Tibial nerve (tissue), 4 donors: ENCODE results near the gene TTC39A.

Experiments
- EP300 ChIP-seq, 2 donors: sonication (generic); formaldehyde crosslinking; IDR thresholded peaks; one replicate each; pipeline ENCODE4 v1.6.1; 2017; ENCODE audit warnings: antibody characterized with exemption in 2 of 2, mild to moderate bottlenecking in 1 of 2
- POLR2A ChIP-seq, 2 donors: fragments of 450-650 bp; IDR thresholded peaks; one replicate each; pipeline ENCODE4 v1.6.1; 2017; ENCODE audit warnings: antibody characterized with exemption in 2 of 2, mild to moderate bottlenecking in 2 of 2, moderate library complexity in 2 of 2
- TF ChIP-seq, protein P1 (sequence below), 5 experiments: fragments of 200-600 bp in 3 of 5; fragments of 450-650 bp in 2 of 5; sonication (generic) in 3 of 5; IDR thresholded peaks; one replicate each; pipeline ENCODE4 v1.5.1; 2016 to 2019; ENCODE audit warnings: antibody characterized with exemption in 5 of 5, mild to moderate bottlenecking in 3 of 5, moderate library complexity in 2 of 5

DNA sequence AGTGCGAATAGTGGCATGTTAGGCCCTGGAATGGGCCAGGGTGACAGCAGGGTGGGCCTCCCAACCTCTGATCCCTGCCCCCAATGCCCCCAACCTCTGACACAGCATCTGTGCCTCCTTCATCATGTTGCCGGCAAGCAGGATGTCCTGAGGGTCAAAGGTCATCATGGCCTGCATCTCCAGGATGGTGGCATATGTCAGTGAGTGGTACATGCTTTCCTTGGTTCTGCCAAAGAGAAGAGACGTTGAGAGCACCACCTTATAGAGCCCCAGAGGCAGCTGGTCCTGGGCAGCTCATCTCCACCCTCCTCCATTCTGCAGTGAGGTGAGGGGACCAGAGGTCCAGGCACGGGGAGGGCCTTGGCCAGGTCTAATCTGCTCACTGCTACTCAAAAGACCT lies 17.6 kb downstream of the TTC39A start:
- TF ChIP-seq, protein P1, sequence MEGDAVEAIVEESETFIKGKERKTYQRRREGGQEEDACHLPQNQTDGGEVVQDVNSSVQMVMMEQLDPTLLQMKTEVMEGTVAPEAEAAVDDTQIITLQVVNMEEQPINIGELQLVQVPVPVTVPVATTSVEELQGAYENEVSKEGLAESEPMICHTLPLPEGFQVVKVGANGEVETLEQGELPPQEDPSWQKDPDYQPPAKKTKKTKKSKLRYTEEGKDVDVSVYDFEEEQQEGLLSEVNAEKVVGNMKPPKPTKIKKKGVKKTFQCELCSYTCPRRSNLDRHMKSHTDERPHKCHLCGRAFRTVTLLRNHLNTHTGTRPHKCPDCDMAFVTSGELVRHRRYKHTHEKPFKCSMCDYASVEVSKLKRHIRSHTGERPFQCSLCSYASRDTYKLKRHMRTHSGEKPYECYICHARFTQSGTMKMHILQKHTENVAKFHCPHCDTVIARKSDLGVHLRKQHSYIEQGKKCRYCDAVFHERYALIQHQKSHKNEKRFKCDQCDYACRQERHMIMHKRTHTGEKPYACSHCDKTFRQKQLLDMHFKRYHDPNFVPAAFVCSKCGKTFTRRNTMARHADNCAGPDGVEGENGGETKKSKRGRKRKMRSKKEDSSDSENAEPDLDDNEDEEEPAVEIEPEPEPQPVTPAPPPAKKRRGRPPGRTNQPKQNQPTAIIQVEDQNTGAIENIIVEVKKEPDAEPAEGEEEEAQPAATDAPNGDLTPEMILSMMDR (IDR thresholded peaks at IDR 0.05) = no peak
- TF ChIP-seq POLR2A (IDR thresholded peaks at IDR 0.05) (no peak), EP300 (IDR thresholded peaks at IDR 0.05) (no peak)
